ENCODE data around the gene CEP85L.

CEP85L gene

GRCh38 chr6:118494091-118494490, 157.3 kb downstream of the CEP85L start:
- H3K4me3 ChIP-seq (ENCODE audit: control insufficient read depth, low read depth, low read length): no peak overlapping the region
- no peak for DNase-seq (ENCODE audit: low read depth)
- TF ChIP-seq CTCF (conservative IDR thresholded peaks at IDR 0.05; ENCODE audit: control insufficient read depth, insufficient read depth, low read depth, low read length): no peak

- no peak overlapping the region for H3K4me3 ChIP-seq (ENCODE audit: control insufficient read depth, low read depth, low read length)
- no peak for DNase-seq (ENCODE audit: low read depth)
- TF ChIP-seq CTCF (conservative IDR thresholded peaks at IDR 0.05; ENCODE audit: control insufficient read depth, insufficient read depth, low read depth, low read length): no peak
Observed at GRCh38 chr6:118489990-118490389, 161.4 kb downstream of the CEP85L start.

GRCh38 chr6:118488631-118489030, 162.8 kb downstream of the CEP85L start:
- no peak overlapping the region for H3K4me3 ChIP-seq (ENCODE audit: control insufficient read depth, low read depth, low read length)
- no peak for TF ChIP-seq CTCF (conservative IDR thresholded peaks at IDR 0.05; ENCODE audit: control insufficient read depth, insufficient read depth, low read depth, low read length)
- DNase-seq (ENCODE audit: low read depth): no peak

- DNase-seq (ENCODE audit: low read depth): peak; percentile 10
- no peak overlapping the region for H3K4me3 ChIP-seq (ENCODE audit: control insufficient read depth, low read depth, low read length)
- TF ChIP-seq CTCF (conservative IDR thresholded peaks at IDR 0.05; ENCODE audit: control insufficient read depth, insufficient read depth, low read depth, low read length): no peak
Observed at GRCh38 chr6:118485601-118486550, 165.5 kb downstream of the CEP85L start.

- no peak overlapping the region for H3K4me3 ChIP-seq (ENCODE audit: control insufficient read depth, low read depth, low read length)
- no peak for TF ChIP-seq CTCF (conservative IDR thresholded peaks at IDR 0.05; ENCODE audit: control insufficient read depth, insufficient read depth, low read depth, low read length)
- no peak for DNase-seq (ENCODE audit: low read depth)
Observed at GRCh38 chr6:118476551-118476950, 174.8 kb downstream of the CEP85L start.

GRCh38 chr6:118473266-118473665, 178.1 kb downstream of the CEP85L start:
- H3K4me3 ChIP-seq (ENCODE audit: control insufficient read depth, low read depth, low read length): no peak overlapping the region
- TF ChIP-seq CTCF (conservative IDR thresholded peaks at IDR 0.05; ENCODE audit: control insufficient read depth, insufficient read depth, low read depth, low read length): no peak
- no peak for DNase-seq (ENCODE audit: low read depth)
